Measurements from ENCODE around the gene NHLH2.

DNA sequence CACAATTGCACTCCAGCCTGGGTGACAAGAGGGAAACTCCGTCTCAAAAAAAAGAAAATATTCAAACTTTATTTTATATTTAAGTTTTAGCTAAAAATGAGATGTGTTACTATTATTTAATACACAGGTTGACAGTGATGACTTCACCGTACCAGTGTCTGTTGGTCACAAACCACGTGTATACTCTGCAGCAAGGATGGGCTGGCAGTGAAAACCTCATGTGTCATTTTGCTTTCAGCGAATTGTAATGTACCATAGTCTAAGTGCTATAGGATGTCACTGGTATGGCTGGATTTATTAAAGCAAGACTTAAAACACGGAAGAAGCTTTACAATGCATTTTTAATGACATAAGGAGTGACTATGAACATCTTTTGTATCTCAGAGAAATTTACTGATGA lies 28.1 kb upstream of the NHLH2 start:
- TF ChIP-seq, protein P1, sequence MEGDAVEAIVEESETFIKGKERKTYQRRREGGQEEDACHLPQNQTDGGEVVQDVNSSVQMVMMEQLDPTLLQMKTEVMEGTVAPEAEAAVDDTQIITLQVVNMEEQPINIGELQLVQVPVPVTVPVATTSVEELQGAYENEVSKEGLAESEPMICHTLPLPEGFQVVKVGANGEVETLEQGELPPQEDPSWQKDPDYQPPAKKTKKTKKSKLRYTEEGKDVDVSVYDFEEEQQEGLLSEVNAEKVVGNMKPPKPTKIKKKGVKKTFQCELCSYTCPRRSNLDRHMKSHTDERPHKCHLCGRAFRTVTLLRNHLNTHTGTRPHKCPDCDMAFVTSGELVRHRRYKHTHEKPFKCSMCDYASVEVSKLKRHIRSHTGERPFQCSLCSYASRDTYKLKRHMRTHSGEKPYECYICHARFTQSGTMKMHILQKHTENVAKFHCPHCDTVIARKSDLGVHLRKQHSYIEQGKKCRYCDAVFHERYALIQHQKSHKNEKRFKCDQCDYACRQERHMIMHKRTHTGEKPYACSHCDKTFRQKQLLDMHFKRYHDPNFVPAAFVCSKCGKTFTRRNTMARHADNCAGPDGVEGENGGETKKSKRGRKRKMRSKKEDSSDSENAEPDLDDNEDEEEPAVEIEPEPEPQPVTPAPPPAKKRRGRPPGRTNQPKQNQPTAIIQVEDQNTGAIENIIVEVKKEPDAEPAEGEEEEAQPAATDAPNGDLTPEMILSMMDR (IDR thresholded peaks at IDR 0.05): no peak
- no peak for TF ChIP-seq POLR2A (IDR thresholded peaks at IDR 0.05)

All from body of pancreas (tissue), 4 donors.